Neural cell (in vitro differentiated cells): Measurements from ENCODE around the gene KRT3.

Source experiments
- CTCF ChIP-seq: fragments of 450-650 bp; IDR thresholded peaks from 2 replicates; pipeline ENCODE4 v1.5.1; 2014; ENCODE audit warnings: antibody characterized with exemption, mild to moderate bottlenecking, moderate library complexity; ENCODE audit not compliant: poor library complexity, severe bottlenecking
- EP300 ChIP-seq: fragments of 450-650 bp; conservative IDR thresholded peaks from 2 replicates; pipeline ENCODE4 v1.6.1; 2014; ENCODE audit warnings: antibody characterized with exemption, mild to moderate bottlenecking, moderate library complexity; ENCODE audit not compliant: poor library complexity, severe bottlenecking
- EZH2 ChIP-seq: fragments of 200-600, 300-800 bp; shearing (Covaris generic), sonication (generic); IDR thresholded peaks from 2 replicates; pipeline ENCODE4 v1.6.1; 2014; ENCODE audit warnings: antibody characterized with exemption, low read length, borderline replicate concordance, mild to moderate bottlenecking; ENCODE audit not compliant: insufficient read depth, poor library complexity, severe bottlenecking
- MXI1 ChIP-seq: fragments of 450-650 bp; conservative IDR thresholded peaks from 2 replicates; pipeline ENCODE4 v1.6.1; 2014; ENCODE audit warnings: antibody characterized with exemption, mild to moderate bottlenecking; ENCODE audit not compliant: poor library complexity, severe bottlenecking
- POLR2AphosphoS5 ChIP-seq: IDR thresholded peaks from 2 replicates; pipeline ENCODE4 v1.6.1; 2012
- RAD21 ChIP-seq: fragments of 450-650 bp; conservative IDR thresholded peaks from 2 replicates; pipeline ENCODE4 v1.6.1; 2014; ENCODE audit warnings: antibody characterized with exemption, mild to moderate bottlenecking, moderate library complexity
- REST ChIP-seq: IDR thresholded peaks from 2 replicates; pipeline ENCODE4 v1.6.1; 2012; ENCODE audit warnings: borderline replicate concordance
- SMC3 ChIP-seq: fragments of 450-650 bp; conservative IDR thresholded peaks from 2 replicates; pipeline ENCODE4 v1.6.1; 2014; ENCODE audit warnings: antibody characterized with exemption, mild to moderate bottlenecking, moderate library complexity; ENCODE audit not compliant: poor library complexity
- TAF1 ChIP-seq: IDR thresholded peaks from 2 replicates; pipeline ENCODE4 v1.6.1; 2012; ENCODE audit warnings: low read depth

- TF ChIP-seq CTCF (no peak), REST (no peak), RAD21 (no peak), SMC3 (no peak), TAF1 (no peak), POLR2AphosphoS5 (no peak), EZH2 (no peak), EP300 (no peak), MXI1 (no peak)
These were observed 31.9 kb downstream of the KRT3 start for GRCh38 chr12:52763991-52764390.
